GM21515 (cell line): Measurements from ENCODE around the gene OTULIN.
A peak's percentile ranks its signal among the peaks of the same experiment; 100 is the strongest.

Experiments used
- ATAC-seq: cut with Tn5 transposase; IDR thresholded peaks from one replicate; pipeline ENCODE4 v1.9.1; 2021; ENCODE audit not compliant: unreplicated experiment

OTULIN gene

DNA sequence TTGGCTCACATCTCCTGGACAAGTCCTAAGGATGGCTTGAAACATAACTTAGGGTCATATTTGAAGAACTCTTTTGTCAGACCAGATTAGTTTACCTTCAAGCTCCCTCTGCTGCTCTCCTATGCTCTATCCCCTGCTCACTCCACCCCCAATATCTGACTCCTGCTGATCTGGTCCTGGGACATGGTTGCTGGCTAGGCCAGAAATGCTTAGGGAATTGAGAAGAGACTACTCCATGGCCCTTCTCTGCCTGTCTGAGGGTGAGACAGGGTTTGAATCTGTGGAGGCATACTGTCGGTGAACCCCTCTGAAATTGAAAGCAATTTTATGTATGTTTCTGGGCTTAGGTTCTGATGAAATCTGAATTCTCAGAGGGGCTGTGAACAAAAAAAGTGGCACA is 3.3 kb downstream of the OTULIN start:
- ATAC-seq: no peak

DNA sequence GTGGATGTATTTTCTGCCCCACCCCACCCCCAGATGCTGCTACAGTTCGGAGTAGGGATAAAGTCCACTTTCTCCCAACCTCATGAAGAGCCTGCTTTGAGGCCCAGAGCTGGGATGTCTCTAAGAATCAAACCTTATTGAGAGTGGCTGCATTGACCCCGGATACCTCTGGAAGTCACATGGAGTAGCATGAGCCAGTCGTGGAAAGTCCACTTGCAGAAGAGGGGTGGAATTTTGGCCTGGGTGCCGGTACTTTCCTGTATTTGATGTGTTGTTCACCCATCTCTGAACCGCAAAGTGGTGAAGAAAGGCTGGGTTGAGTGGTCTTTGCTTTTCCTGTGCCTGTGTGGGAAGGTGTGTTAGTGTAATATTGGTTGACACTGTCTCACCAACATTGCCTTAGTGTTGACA is 3.7 kb downstream of the OTULIN start:
- ATAC-seq: no peak

DNA sequence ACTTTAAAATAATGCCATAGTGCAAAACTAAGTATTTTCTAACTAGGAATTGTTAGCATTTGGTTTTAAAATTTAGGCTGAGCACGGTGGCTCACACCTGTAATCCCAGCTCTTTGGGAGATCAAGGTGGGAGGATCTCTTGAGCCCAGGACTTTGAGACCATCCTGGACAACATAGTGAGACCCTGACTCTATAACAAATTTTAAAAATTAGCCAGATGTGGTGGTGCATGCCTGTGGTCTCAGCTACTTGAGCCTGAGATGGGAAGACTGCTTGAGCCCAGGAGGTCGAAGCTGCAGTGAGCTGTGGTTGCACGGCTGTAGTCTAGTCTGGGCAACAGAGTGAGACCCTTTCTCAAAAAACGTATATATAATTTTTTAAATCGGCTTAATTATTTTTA is 4.9 kb downstream of the OTULIN start:
- ATAC-seq: no peak

DNA sequence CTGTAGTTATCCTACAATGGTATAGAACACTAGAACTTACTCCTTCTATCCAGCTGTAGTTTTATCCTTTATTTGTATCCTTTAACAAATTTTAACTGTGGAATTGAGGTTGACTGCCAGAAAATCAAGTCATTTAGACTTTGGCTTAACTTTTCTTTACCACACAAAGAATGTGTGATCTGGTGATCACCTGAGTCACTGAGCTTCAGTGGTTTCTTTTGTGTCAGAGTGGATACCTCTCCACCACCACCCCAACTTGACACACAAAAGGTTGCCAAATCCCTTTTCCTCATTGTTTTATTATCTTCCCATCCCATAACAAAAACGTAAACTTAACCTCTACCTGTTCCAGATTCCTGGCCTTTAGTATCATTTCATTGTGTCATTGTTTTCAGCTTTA is 5.5 kb downstream of the OTULIN start:
- ATAC-seq: no peak

DNA sequence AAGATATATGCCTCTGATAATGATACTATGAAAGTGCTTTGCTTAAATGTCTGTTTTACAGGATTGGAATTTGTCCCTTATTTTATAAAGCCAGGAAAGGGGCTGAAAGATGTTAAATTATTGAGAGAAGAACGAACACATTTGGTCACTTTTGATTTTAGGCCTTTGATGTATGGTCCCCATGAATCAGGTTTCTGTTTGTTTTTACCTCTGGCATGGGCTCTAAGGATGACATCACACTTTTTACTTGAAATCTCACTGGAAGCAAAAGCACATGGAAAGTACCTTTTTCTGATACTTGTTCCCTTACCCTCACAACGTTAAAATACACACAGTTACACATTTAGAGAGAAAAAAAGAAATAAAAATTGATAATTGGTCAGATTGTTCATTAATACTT is 6.9 kb downstream of the OTULIN start:
- ATAC-seq: no peak

DNA sequence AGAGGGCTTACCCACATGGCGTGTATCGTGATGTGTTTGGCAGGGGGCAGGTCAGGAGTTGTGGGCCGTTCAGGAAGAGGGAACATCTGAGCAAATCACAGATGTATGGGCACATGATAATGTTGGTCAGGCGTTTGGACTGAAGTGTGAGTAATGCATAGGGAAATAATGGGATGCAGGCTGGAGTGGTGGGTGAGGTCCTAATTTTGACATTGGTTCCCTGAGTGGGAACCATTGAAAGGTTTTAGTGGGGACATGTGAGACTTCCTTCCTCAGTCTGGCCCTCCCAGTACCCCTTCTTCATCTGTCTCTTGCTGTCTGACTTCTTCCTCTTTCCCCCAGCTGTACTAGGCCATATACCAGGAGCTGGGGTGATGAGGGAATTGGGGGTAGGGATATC is 7.6 kb downstream of the OTULIN start:
- ATAC-seq: no peak

DNA sequence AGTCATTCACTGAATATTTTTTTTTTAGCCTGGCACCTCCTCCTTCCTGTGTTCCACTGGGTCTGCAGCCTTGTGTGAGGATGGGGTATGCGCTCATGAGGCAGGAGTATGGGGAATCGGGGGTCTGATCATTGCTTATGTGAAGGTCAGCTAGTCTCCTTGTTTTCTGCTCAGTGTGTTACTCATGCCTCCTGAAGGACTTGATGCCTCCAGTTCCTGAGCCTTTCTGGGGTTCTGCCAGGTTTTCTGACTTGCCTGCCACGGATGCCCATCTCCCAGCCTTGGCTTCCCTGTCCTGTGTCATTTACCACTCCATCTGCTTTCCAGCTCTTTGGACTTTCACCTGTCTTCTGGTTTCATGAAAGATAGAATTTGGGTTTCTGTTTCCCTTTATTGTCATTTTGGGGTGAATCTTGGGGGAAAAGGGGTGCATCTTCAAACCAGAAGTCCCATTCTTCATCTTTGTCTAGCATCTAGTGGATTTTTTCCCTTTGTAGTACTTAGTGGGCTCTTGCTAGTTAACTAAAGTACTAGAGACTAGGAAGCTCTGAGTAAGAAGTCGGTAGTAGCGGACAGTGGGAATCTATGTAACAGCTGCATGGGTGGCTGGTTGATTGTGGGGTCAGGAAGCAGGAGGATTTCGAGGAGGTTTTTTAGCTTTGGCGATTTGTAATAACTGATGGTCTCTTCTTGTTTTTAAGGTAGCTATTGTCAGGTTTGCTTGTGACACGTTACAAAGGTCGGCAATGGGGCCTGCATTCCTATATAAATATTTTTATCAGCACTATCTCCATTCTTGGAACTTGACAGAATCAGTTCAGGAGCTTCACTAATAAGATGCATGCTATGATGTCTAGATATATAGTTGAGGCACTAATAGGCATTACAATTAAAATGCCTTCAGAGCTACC is 8.2 kb downstream of the OTULIN start:
- no peak for ATAC-seq

DNA sequence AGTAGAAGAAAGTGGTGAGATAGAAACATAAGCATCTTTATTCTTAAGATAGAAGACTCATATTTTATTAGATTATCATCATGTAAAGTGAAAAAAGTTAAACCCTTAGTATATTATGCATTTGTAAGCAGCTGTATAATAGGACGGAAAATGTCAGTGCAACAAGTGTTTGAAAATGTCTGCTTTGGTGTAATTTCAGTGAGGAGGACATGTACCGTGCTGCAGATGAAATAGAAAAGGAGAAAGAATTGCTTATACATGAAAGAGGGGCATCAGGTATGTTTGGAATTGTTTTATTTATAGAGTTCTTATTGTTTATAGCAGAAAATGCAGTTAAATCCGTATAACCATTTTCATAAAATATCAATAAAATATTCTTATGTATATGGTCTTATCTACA is 8.9 kb downstream of the OTULIN start:
- ATAC-seq: no peak

DNA sequence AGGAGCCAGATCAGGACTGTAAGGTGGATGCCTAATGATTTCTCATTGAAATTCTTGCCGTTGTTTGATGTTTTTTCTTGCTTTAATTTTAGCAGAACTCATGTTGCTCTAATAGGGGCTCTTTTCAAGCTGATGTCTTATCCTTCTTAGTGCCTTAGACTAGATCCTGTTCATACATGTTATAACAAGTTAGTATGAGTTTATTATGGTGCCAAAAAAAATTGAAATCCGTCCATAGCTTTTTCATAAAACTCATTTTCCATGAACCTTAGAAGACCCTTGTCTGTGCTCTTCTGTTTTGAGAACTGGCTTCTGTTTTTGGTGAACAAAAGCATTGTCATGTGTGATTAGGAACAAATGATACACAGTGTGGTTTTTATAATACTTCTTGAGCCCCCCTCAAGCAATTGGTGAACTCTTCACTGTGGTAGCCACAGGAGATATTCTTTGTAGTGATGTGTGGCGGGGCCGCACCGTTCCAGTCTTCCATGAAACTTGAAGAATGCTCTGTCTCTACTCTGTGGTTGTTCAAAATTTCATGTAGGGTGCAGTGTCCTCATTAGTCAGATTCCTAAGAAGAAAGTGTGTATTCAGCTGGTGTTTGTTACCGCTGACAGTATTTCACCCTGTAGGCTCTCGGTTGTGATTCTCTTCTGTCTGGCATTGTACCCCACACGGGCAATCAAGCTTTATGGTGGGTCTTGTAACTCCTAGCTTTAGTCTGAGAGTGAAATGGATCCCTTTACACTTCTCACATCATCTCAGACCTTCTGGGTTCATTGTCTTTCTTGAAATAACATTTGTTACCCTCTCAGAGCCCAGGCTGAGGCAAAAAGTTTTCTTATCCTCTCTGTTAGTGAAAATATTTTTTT is 10.7 kb downstream of the OTULIN start:
- ATAC-seq: no peak

DNA sequence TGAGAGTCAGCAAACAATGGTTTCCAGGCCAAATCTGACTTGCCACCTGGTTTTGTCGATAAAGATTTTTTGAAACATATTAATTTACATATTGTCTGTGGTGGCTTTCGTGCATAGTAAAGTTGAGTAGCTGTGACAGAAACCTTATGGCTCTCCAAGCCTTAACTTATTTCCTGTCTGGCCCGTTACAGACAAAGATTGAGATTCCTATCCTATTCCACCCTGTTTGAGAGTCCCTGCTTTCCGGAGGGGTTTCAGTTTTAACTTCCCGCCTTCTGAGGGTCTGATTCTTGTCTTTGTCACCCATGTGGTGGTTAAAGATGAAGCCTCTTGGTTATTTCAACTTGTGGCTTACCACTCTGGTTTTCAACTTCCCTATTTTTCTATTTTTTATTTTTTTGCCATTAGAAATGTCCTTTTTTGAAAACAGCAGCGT is 11.4 kb downstream of the OTULIN start:
- ATAC-seq: peak; percentile 50

DNA sequence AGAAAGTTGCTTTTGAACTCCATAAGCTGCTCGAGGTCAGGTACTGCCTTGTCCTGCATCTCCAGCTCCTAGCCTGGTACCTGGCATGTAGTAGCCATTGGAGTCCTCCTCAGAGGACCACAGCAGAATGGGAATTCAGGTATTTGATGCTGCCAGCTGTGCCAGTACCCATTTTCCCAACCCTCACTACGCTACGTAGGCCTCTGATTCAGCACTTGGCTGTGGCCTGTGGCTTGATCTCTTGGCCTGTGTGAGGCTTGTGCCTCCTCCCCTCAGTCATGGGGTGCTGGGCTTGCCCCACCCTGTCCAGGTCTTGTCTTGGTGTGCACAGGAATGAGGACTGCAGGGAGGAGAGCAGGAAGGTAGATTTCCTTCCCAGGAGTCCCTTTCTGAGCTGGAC is 11.8 kb downstream of the OTULIN start:
- ATAC-seq: peak; percentile 43

DNA sequence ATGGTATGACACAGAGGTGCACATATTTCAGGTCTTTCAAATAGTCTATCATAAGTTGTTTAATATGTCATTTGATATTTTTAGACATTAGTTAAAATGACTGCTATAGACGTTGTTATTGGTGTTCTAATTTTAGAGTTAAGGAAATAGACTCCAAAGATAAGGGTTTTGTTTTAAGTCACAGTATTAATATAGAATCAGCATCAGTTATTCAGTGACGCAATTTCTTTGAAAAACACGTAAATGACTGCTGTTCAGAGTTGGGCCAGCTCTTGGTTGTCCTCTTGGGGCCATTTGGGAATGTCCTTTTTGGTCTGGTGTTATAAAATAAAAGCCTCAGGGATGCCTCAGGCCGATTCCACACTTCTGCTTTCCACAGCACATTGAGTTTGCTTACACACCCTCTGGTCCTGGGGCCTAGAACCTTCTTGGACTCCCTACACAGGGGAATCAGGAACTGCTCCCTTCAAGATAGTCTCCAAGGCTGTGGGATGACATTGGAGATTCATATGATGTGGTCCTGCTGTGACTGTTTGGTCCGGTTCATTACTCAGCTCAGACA is 14.3 kb downstream of the OTULIN start:
- no peak for ATAC-seq

DNA sequence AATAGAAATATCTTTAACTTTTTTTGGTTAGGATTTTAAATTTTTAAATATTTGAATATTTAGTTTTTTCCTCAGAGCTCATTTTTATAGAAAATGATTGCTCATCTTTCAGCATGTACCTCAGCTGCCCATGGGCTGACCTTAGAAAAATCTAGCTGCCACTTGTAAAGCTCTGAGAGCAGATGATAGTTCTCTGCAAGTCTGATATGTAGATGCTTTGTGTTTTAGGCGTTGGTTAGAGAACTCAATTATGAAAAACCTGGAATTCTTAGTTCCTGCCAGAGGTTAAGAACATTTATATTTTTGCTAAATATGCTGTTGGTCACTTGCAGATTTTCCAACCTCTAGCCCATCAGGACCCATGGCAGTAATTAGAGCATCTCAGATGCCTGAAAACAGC is 15.1 kb downstream of the OTULIN start:
- ATAC-seq: no peak

DNA sequence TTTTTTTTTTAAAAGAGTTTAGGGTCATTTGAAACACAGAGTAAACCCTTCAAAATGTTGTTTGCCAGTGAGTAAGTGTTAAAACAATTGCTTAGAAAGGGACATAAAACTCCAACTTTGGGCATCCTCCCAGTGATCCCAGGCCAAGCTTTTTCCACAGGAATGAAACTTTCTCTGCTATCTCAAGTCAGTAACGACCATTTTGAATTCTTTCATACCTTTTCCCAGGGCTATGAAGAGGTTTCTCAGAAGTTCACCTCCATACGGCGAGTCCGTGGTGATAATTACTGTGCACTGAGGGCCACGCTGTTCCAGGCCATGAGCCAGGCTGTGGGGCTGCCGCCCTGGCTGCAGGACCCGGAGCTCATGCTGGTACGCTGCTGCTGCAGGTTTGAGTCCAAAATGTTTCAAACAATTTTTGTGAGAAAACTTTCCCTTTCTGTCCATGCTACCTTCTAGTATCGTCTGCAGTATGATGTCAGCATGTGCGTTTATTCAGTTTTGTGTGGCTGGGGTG is 16.8 kb downstream of the OTULIN start:
- ATAC-seq: no peak

DNA sequence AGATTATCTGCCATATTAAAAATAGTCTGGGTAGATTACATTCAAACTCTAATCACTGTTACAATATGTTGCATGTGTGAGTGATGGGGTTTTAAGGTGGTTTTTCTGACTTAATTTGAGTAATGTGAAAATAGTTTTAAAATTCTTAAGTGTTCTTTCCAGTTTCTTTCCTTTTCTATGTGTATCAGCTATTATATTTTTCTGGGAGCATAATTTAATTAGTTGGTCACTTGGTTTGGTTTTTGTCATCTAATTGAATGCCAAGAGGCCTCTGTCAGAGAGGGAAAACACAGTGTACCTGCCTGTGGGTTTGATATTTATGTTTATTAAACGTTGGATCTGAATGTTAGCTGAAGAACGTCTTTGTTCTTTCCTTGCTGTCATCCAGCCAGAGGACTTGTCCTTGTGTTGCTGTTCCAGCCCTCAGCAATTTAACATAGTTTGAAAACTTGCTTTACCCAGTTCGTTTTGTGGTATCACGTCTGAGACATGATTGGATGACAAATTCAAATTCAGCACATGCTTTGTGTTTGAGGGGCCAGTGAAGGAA is 19.5 kb downstream of the OTULIN start:
- no peak for ATAC-seq

DNA sequence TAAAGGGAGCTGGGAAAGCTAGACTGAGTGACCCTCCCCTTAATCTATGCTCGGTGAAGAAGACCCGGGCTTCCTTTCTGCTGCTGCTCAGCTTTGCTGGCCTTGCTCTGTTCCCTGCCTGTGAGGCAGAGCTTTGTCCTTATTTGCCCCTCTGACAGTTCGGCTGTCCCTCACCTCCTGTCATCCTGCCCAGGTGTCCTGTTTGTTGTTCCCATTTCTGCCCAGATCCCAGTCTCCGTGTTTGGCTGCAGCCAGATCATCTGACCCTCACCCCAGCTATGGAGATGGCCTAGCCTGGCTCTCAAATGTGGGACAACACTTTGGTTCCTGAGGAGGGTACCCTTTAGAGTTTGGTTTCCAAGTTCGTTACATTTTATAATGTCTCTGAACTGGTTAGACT is 20.2 kb downstream of the OTULIN start:
- ATAC-seq: no peak

DNA sequence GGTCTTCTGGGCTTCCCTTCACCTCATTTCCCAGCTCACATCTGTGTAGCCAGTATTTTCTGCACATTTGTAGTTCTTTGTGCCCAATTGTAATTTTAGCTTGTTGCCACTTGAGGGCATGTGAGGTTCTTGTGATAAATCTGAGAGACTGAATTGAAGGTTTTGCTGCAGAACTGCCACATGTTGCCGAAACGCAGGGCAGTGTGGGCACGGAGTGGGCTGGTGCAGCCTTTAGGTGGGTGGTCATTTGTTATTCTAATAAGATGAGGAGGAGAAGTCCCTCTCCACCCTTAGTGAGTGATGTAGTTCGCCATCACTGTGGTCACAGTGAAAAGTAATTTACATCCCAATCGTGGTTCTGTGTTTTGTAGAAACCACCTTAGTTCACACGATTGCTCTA is 21.2 kb downstream of the OTULIN start:
- peak; percentile 72 for ATAC-seq

DNA sequence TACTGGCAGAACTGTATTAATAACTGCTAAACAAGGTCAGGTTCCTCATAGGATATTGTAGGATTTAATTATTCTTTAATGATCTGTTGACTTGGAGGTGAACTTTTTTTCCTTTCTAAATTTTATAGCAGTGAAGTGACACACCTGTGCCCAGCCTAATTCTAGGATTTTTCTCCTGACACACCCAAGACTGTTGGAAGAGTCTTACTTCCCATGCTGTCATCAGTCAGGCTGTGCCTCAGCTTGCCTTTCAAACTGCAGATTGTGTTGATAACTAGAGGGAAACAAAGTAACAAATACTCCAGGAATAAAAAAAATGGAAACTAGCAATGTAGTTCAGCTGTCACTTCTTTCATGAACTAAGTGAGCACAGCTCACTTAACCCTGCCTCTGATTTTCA is 22.0 kb downstream of the OTULIN start:
- ATAC-seq: no peak

DNA sequence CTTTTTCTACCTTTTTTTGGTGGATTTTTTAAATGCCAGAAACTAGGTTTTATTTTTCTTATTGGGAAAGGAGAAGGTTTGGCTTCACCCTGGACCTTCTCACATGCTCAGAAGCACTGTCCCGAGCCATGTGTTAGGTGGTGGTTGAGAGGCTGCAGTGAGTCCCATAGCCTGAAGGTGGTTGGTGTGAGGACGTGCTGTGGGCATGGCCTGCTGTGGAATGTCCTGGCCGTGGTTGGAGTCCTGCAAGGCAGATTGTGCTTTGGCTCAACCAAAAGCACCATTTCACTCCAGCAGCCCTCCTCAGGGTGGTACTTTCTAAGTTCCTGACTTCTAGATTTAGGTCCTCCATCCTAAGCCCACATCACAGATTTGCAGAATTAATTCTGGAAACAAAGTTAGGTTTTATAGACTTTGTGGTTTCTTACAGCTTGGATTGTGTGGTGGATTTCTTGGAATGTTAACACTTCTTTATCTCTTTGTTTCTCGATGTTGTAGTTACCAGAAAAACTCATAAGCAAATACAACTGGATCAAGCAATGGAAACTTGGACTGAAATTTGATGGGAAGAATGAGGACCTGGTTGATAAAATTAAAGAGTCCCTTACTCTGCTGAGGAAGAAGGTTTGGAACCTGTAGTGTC is 22.6 kb downstream of the OTULIN start:
- no peak for ATAC-seq

DNA sequence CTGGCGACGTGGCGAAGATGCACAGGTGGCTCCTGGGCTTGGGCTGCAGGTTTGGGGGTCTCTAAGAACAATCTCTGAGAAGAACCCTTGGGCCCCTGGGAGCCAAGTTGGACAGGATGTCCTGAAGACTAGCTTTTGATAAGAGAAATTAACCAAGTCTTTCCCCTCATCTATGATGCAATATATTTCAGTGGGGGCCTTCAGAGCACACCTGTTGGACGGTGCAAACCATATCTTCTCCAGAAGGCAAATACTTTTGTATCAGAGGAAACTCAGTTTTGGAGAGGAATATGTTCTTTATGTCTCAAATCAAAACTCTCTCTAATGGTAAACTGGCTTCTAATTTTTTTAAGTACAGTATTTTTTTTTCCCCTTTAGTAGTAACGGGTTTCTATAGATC is 28.6 kb downstream of the OTULIN start:
- no peak for ATAC-seq

DNA sequence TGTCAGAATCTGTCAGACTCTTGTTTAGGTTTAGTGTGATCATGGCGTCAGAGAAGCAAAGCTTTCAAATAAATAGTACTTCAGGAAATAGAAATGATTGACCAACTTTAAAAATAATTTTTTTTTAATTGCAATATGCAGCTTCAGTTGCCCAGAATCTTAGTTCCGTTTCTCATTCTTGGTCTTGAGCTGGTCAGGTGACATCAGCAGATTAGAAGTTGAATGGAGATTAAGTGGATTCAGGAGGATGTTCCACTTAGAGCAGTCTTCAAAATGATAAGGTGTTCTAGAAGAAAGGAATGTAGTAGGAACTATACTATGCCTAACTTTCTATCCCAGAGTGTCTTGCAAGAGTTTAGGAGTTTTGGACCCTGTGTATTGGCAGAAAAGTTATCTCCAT is 30.6 kb downstream of the OTULIN start:
- no peak for ATAC-seq
